ENCODE data around the gene RBBP6. TPM values are rescaled to one million over a fixed set of nuclear protein-coding genes. Genes with fewer than 3 reads are reported as not detected.

RBBP6 gene
- total RNA-seq, 2 donors from 2014 or later, result 34.7 to 39.0 TPM

DNA sequence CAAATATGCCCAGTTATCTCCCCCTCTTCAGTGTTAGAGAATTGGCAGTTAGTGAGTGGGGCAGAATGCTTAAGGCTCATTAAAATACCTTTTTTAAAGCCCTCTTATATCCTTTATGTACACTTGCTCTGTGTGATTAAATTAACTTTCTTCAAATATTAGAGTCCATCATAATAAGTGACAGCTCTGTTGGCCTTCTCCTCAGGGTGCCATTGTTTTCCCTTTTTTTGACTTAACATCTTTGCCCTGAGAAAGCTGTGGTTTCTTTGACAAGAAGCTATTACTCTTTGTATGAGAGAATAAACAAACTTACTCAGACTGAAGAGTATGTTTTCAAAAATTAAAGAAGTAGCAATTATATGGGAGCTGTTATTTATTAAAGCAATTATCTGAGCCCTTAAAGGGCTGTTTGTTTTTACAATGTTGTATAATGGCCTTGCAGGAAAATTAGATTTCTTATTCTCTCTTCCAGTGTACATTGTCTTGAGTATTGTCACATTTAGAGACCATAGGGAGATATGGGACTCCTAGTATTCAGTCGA lies 13.4 kb downstream of the RBBP6 start:
- no peaks in the 10 kb centered on the region for H3K4me1 ChIP-seq
- TF ChIP-seq, protein P1, sequence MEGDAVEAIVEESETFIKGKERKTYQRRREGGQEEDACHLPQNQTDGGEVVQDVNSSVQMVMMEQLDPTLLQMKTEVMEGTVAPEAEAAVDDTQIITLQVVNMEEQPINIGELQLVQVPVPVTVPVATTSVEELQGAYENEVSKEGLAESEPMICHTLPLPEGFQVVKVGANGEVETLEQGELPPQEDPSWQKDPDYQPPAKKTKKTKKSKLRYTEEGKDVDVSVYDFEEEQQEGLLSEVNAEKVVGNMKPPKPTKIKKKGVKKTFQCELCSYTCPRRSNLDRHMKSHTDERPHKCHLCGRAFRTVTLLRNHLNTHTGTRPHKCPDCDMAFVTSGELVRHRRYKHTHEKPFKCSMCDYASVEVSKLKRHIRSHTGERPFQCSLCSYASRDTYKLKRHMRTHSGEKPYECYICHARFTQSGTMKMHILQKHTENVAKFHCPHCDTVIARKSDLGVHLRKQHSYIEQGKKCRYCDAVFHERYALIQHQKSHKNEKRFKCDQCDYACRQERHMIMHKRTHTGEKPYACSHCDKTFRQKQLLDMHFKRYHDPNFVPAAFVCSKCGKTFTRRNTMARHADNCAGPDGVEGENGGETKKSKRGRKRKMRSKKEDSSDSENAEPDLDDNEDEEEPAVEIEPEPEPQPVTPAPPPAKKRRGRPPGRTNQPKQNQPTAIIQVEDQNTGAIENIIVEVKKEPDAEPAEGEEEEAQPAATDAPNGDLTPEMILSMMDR (IDR thresholded peaks at IDR 0.05), result no peak

DNA sequence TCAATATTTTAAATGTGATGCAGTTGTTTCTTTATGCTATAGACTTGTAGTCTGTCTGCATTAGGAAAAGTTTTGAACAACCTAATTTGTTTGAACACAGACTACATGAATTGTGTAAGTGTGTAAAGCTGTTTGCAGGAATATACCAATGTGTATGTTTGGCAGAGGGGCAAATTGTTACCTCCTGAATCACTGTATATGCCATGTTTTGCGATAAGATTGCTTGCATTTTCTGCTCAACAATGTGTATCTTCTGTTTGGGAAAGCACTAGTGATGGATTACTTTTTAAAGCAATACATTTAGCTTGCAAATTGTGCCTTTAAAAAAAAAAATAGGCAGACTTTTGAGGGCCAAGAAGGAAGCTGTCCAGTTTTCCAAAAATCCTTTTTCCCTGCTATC lies 14.6 kb downstream of the RBBP6 start:
- H3K27me3 ChIP-seq, result no peaks in the 10 kb centered on the region
- intact Hi-C loops (cut with DNase I), result no loop called here
- no peaks in the 10 kb centered on the region for H3K36me3 ChIP-seq
- no peak overlapping the region for H3K4me3 ChIP-seq
- H3K9me3 ChIP-seq, result no peaks in the 10 kb centered on the region
- no peaks in the 10 kb centered on the region for H3K4me1 ChIP-seq
- DNase-seq, result no peak
- no peak overlapping the region for H3K9ac ChIP-seq (ENCODE audit: low read depth in 2 of 2, low read length in 2 of 2)
- no peak overlapping the region for H3K27ac ChIP-seq
- TF ChIP-seq, protein P1 (IDR thresholded peaks at IDR 0.05), result no peak

More for the DNA sequence above, 13.4 kb downstream of the RBBP6 start:
- Histone ChIP-seq H3K9ac (ENCODE audit: low read depth in 2 of 2, low read length in 2 of 2) (no peak overlapping the region), H3K36me3 (no peaks in the 10 kb centered on the region), H3K9me3 (no peaks in the 10 kb centered on the region), H3K27ac (no peak overlapping the region), H3K27me3 (no peaks in the 10 kb centered on the region), H3K4me3 (no peak overlapping the region)
- intact Hi-C loops (cut with DNase I), result no loop called here
- no peak for DNase-seq

DNA sequence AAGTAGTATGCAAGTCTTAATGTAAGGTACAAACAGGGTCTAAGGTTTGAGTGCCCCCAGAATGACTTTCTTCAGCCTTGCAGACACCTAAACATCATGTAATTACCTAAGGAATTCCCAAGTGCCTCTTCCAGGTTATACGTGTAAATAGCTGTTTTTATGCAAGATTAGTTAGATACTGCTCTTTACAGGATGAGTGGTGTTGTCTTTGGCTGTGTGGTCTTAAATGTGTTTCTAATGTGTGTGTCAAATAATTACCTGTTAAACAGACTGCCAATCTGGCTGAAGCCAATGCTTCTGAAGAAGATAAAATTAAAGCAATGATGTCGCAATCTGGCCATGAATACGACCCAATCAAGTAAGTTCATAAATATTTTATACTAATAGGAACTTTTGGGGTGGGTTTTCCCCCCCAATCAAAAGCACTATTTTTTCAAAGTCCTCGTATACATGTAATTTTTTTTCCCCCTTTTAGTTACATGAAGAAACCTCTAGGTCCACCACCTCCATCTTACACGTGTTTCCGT lies 16.0 kb downstream of the RBBP6 start:
- no peak overlapping the region for H3K4me3 ChIP-seq
- intact Hi-C loops (cut with DNase I), result no loop called here
- H3K9me3 ChIP-seq, result no peaks in the 10 kb centered on the region
- no peak for DNase-seq
- H3K27ac ChIP-seq, result no peak overlapping the region
- H3K9ac ChIP-seq (ENCODE audit: low read depth in 2 of 2, low read length in 2 of 2), result no peak overlapping the region
- H3K4me1 ChIP-seq, result no peaks in the 10 kb centered on the region
- no peaks in the 10 kb centered on the region for H3K27me3 ChIP-seq
- no peaks in the 10 kb centered on the region for H3K36me3 ChIP-seq
- TF ChIP-seq, protein P1 (IDR thresholded peaks at IDR 0.05), result no peak

DNA sequence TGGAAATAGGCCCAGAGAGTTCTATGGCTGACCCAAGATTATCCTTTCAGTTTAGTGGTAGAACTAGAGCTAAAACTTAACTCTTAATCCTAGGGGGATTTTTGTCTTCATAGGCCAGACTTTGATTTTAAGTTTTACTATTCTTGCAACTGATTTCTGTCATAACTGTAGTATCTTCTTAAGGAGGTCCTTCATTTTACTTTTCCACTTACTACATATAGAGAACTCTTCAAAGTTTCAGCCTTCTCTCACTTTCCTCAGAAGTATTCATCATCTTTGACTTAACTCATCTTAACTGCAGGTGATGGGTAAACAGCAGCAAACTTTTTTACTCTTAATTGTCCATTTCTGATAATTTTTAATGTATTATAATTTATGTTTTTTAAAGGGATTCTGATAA lies 23.4 kb downstream of the RBBP6 start:
- Histone ChIP-seq H3K27me3 (no peaks in the 10 kb centered on the region), H3K9ac (ENCODE audit: low read depth in 2 of 2, low read length in 2 of 2) (no peak overlapping the region), H3K4me1 (no peaks in the 10 kb centered on the region), H3K4me3 (no peak overlapping the region), H3K9me3 (no peaks in the 10 kb centered on the region), H3K27ac (no peak overlapping the region), H3K36me3 (peaks cover 22% of the 10 kb centered on the region)
- TF ChIP-seq, protein P1 (IDR thresholded peaks at IDR 0.05), result no peak
- intact Hi-C loops (cut with DNase I), result loop anchor here (10.0 kb wide), 1 partner anchor 242 kb away; no protein-coding TSS in a partner anchor
- no peak for DNase-seq

DNA sequence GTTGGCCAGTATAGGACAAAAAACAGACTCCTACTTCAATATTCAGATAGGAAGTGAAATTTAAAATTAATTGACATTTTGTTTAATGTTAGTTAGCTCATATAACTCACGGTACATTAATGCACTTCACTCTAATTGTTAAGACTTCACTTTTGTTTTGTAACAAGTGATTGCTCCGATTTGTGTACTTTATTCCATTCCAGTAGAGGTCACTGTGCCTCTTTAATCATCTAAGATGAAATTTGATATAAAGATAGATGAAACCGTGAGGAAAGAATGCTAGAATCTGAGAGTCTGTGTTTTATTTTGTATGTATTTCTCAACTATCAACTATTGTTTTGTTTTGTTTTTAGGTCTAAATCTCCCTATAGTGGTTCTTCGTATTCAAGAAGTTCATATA lies 29.0 kb downstream of the RBBP6 start:
- TF ChIP-seq, protein P1 (IDR thresholded peaks at IDR 0.05), result no peak
- intact Hi-C loops (cut with DNase I), result loop anchor here (10.0 kb wide), 1 partner anchor 236 kb away; no protein-coding TSS in a partner anchor
- Histone ChIP-seq H3K36me3 (peaks cover 34% of the 10 kb centered on the region), H3K9ac (ENCODE audit: low read depth in 2 of 2, low read length in 2 of 2) (no peak overlapping the region), H3K27ac (no peak overlapping the region), H3K4me3 (no peak overlapping the region), H3K4me1 (no peaks in the 10 kb centered on the region), H3K9me3 (no peaks in the 10 kb centered on the region), H3K27me3 (no peaks in the 10 kb centered on the region)
- DNase-seq, result no peak
